Measurements from ENCODE around the gene TTC7B. TPM values are rescaled to one million over a fixed set of nuclear protein-coding genes. Genes with fewer than 3 reads are reported as not detected.

The TTC7B gene
- total RNA-seq, 1 donor from 2014 or later, result 40.3 TPM

DNA sequence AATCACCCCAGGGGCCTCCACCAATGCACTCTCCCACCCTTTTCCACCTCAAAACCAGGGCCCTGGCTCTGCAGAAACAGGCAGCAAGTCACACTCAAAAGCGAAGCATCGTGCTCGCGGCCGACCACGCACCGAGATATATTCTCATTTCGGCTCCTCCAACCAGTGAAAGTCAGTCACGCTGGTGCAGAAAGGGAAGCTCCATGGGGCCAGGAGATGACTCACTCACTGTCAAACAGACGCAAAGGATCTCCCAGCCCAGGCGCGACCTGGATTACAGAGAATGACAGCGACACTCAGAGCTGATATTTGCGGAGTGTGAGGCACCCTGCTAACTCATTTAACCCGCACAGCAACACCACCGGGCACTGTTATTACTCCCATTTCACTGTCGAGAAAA, 245.8 kb downstream of the TTC7B start:
- DNase-seq (ENCODE audit: low spot score), result peak; percentile 46
- Mint-ChIP-seq H3K9me3 (ENCODE audit: low read depth) (no peaks in the 10 kb centered on the region), H3K4me3 (ENCODE audit: unreplicated experiment) (no peak overlapping the region), H3K27ac (ENCODE audit: unreplicated experiment) (no peak overlapping the region), H3K36me3 (ENCODE audit: low read depth) (peaks cover 6% of the 10 kb centered on the region), H3K4me1 (ENCODE audit: low read depth) (peaks cover 3% of the 10 kb centered on the region), H3K27me3 (ENCODE audit: low read depth) (no peaks in the 10 kb centered on the region)
- TF ChIP-seq, protein P1, sequence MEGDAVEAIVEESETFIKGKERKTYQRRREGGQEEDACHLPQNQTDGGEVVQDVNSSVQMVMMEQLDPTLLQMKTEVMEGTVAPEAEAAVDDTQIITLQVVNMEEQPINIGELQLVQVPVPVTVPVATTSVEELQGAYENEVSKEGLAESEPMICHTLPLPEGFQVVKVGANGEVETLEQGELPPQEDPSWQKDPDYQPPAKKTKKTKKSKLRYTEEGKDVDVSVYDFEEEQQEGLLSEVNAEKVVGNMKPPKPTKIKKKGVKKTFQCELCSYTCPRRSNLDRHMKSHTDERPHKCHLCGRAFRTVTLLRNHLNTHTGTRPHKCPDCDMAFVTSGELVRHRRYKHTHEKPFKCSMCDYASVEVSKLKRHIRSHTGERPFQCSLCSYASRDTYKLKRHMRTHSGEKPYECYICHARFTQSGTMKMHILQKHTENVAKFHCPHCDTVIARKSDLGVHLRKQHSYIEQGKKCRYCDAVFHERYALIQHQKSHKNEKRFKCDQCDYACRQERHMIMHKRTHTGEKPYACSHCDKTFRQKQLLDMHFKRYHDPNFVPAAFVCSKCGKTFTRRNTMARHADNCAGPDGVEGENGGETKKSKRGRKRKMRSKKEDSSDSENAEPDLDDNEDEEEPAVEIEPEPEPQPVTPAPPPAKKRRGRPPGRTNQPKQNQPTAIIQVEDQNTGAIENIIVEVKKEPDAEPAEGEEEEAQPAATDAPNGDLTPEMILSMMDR (IDR thresholded peaks at IDR 0.05), result no peak

DNA sequence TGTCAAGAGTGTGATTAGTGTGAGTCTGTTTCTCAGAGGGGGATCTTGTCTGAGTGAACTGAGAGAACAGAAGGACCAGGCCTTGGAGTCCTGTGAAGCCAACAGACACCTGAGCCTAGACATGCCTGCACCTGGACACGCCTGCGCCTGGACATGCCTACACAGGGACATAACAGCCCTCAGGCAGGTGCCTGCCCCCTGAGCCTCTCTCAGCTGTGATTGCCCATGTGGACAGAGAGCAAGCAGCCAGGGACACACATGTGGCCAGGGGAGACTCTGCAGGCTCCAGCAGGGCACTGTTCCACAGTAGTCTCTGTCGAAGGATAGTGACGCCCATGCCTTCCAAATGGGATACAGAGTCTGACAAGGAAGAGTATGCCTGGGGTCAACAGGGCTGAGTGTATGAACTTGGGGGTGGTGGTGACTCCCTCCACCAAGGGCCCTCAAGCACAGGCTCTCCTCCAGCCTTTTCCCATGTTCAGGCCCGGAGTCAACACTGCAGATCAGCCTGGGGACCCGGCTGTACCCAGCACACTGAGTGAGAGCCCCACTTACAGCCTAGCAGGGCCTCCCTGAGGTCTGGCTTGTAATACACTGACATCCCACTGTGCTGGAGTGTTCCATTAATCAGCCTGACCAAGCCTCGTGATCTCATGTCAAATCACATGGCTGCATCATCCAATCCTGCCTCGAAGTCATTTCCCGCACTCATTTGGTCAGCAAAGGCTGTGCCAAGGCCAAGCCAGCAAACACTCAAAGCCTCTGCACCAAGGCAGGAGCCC, 246.4 kb downstream of the TTC7B start:
- Mint-ChIP-seq H3K4me3 (ENCODE audit: unreplicated experiment) (no peak overlapping the region), H3K27ac (ENCODE audit: unreplicated experiment) (no peak overlapping the region), H3K4me1 (ENCODE audit: low read depth) (peaks cover 3% of the 10 kb centered on the region), H3K27me3 (ENCODE audit: low read depth) (no peaks in the 10 kb centered on the region), H3K36me3 (ENCODE audit: low read depth) (peaks cover 6% of the 10 kb centered on the region), H3K9me3 (ENCODE audit: low read depth) (no peaks in the 10 kb centered on the region)
- TF ChIP-seq, protein P1 (IDR thresholded peaks at IDR 0.05), result no peak
- DNase-seq (ENCODE audit: low spot score), result peak; percentile 69

DNA sequence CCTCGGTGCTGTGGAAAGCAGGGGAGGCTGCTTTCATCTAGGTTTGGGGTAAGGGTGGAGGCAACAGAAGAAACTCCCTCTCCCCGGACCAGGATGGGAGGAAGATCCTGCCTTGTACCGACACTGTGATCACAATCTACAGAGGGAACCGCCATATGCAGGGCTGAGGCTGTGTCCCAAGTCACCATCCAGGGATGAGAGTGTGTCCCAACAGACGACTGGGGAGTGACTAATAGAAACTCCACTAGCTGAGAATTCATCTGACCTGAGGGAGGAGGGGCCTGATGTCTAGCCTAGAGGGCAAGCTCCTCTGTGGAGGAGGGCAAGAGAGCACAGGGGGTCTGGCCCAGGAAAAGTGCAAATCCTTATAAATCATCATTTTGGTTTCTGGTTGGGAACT, 247.0 kb downstream of the TTC7B start:
- Mint-ChIP-seq H3K4me3 (ENCODE audit: unreplicated experiment) (no peak overlapping the region), H3K27ac (ENCODE audit: unreplicated experiment) (no peak overlapping the region), H3K9me3 (ENCODE audit: low read depth) (no peaks in the 10 kb centered on the region), H3K27me3 (ENCODE audit: low read depth) (no peaks in the 10 kb centered on the region), H3K4me1 (ENCODE audit: low read depth) (peaks cover 3% of the 10 kb centered on the region), H3K36me3 (ENCODE audit: low read depth) (peaks cover 6% of the 10 kb centered on the region)
- no peak for DNase-seq (ENCODE audit: low spot score)
- TF ChIP-seq, protein P1 (IDR thresholded peaks at IDR 0.05), result no peak

GRCh38 chr14:90568405-90568804, 247.8 kb downstream of the TTC7B start:
- H3K27ac Mint-ChIP-seq (ENCODE audit: unreplicated experiment), result no peak overlapping the region
- H3K36me3 Mint-ChIP-seq (ENCODE audit: low read depth), result peaks cover 6% of the 10 kb centered on the region
- no peaks in the 10 kb centered on the region for H3K9me3 Mint-ChIP-seq (ENCODE audit: low read depth)
- H3K27me3 Mint-ChIP-seq (ENCODE audit: low read depth), result no peaks in the 10 kb centered on the region
- H3K4me3 Mint-ChIP-seq (ENCODE audit: unreplicated experiment), result no peak overlapping the region
- TF ChIP-seq, protein P1 (IDR thresholded peaks at IDR 0.05), result no peak
- DNase-seq (ENCODE audit: low spot score), result no peak
- peaks cover 3% of the 10 kb centered on the region for H3K4me1 Mint-ChIP-seq (ENCODE audit: low read depth)

DNA sequence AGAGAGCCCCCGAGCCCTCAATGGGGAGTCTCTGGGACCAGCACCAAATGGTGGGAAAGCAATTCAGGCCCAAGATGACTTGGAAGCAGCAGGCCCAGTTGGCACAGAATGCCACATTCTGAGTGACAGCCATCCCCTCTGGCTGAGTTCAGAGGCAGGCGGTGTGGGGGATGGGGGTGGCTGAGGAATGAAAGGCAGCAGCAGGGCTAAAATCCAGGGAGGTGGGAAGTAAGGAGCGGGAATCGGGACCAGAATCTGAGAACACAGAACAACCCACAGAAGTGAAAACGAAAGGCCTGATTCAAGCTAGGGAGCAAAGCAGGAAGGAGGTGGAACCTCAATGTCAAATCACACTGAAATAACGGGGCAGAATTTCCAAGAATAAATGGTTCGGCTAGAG, 248.2 kb downstream of the TTC7B start:
- TF ChIP-seq, protein P1 (IDR thresholded peaks at IDR 0.05), result no peak
- H3K27ac Mint-ChIP-seq (ENCODE audit: unreplicated experiment), result no peak overlapping the region
- H3K4me3 Mint-ChIP-seq (ENCODE audit: unreplicated experiment), result no peak overlapping the region

More for the DNA sequence above, 248.2 kb downstream of the TTC7B start:
- H3K27me3 Mint-ChIP-seq (ENCODE audit: low read depth), result no peaks in the 10 kb centered on the region
- H3K9me3 Mint-ChIP-seq (ENCODE audit: low read depth), result no peaks in the 10 kb centered on the region
- H3K36me3 Mint-ChIP-seq (ENCODE audit: low read depth), result peaks cover 6% of the 10 kb centered on the region
- peaks cover 3% of the 10 kb centered on the region for H3K4me1 Mint-ChIP-seq (ENCODE audit: low read depth)
- DNase-seq (ENCODE audit: low spot score), result peak; percentile 35
